NCI-H2227 treated with DMSO at 0.1 percent for 48 hours (cell line): ENCODE results near the gene ADARB2.

Source experiments
- DNase-seq: peaks from one replicate; lab custom pipeline; 2025; lab: John Stamatoyannopoulos, UW

The ADARB2 gene

GRCh38 chr10:1570416-1571051 lies 166.8 kb downstream of the ADARB2 start:
- no peak for DNase-seq

DNA sequence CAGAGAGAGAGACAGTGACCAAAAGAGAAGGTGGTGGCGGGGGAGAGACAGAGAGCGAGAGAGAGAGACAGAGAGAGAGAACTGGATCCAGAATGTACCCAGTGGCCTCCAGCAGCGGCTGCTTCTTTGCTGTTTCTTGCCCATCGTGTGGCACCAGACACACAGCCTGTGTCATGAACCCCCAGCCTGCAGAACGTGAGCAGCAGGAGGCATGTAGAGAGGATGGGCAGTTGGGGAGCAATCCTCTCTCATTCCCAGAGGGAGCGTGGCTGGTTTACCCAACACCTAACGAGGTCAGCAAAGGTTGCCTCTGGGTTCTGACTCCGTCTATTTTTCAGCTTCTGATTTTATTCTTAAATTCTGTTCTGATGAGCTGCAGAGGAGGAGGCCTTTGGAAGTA lies 168.1 kb downstream of the ADARB2 start:
- DNase-seq = no peak

GRCh38 chr10:1567742-1568495 lies 169.4 kb downstream of the ADARB2 start:
- DNase-seq = no peak

GRCh38 chr10:1567152-1567551 lies 170.2 kb downstream of the ADARB2 start:
- no peak for DNase-seq

DNA sequence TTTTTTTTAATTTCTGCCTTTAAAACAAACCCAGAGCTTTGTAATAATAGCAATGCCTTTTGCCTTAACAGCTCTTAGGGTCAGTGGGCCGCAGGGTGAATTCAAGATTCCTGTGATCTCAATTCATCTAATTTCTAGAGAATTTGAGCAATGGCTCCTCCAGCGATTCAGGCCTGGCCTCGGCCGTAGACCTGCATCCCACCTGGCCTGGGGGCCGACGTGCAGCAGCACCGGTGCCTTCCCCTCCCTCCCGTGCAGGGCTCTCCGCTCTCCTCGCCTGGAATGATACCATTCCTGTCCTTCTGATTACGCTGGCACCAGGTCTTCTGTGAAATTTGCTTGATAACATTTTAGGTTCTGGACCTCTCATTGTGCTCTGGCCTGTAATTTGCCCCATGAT lies 172.5 kb downstream of the ADARB2 start:
- DNase-seq = no peak

- no peak for DNase-seq
Observed at GRCh38 chr10:1563028-1563427, 174.3 kb downstream of the ADARB2 start.

GRCh38 chr10:1561731-1562337 lies 175.5 kb downstream of the ADARB2 start:
- no peak for DNase-seq

GRCh38 chr10:1560535-1561192 lies 176.7 kb downstream of the ADARB2 start:
- DNase-seq = no peak

GRCh38 chr10:1559761-1560160 lies 177.6 kb downstream of the ADARB2 start:
- no peak for DNase-seq

- no peak for DNase-seq
Observed at GRCh38 chr10:1559311-1559710, 178.0 kb downstream of the ADARB2 start.

DNA sequence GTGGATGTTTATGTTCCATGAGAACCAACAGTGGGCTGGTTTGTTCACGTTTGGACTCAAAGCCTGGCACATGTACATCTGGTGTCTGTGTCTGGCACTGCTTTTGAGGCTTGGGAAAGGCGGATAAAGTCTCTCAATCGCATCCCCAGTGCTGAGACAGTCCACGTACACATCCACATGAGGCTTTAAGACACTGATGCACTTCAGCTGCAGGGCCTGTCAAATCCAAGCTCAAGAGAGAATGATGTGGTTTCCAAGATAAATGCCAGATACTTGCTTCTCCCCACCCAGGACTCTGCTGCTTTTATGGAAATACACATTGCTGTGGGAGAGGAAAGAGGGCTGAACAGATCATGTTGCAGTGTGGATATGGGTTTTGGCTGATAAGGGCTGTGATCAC lies 178.4 kb downstream of the ADARB2 start:
- DNase-seq = no peak

DNA sequence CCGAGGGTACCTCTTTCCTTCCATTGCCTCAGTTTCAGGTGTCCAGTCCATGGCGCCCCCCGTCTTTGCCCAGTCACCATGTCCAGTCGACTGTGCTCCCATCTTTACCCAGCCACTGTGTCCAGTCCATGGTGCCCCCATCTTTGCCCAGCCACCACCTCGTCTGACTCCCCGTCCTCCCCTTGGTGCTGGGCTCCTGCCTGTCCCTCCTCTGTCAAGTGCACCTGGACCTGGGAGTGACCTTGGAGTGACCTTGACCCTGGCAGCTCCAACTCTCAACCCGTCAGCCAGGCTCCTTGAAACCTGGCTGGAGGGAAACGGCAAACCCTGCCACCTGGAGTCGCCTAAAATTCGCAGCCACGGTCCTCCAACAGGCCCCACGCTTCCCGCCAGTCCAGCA lies 180.2 kb downstream of the ADARB2 start:
- DNase-seq = no peak

- DNase-seq = no peak
Observed at GRCh38 chr10:1556496-1556895, 180.8 kb downstream of the ADARB2 start.

DNA sequence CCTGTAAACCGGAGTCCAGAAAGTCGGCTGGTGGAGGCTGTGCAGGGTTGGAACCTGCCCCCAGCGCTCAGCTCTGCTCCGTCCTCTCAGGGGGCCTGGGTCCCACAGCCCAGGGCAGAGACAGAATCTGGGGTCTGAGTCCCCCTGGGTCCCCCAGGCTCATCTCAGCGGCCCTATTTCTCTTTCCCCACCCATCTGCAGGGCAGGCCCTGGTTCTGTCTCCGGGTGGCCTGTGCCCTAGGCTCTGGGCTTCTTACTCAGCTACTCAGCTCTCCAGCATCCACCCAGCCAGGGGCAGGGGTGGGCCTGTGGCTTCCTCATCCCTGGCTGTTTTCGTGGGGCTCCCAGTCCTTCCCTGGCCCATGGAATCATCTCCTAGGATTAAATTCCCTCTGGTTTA lies 183.4 kb downstream of the ADARB2 start:
- DNase-seq = no peak

DNA sequence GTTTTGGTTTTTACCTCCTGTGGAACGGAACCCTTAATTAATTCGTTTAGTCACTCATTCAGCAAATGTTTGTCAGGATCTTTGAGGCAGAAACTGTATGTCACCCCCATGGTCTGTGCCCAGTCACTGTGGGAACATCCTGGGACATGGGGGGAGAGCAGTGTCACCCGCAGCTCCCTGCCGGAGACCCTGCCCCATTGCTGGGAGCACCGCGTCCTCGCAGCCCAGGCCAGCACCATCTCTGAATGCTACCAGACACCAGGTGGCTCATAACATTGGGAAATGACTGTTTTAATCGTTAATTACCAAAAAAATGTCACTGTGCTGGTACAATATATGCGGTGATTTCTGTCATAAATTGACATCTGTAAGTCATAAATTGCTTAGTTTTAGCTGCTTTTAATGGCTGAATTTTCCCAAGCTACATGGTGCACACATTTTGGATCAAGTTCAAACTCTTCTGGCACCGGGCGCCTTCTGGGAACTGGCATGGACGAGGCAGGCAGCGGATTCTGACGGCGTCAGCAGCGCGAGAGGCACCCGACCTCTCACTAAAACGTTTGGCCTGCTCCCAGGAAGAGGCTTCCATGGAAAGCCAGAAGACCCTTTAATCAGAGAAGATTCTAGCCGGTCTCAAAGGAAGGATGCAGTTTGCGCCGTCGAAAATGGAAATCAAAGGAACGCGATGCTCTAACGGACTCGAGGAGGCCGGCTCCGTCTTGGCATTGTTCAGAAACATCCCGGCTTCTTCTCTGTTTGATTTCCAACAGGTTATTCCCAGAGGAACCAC lies 184.2 kb downstream of the ADARB2 start:
- DNase-seq = no peak

- DNase-seq = no peak
Observed at GRCh38 chr10:1552406-1552805, 184.9 kb downstream of the ADARB2 start.

- no peak for DNase-seq
Observed at GRCh38 chr10:1551636-1552338, 185.5 kb downstream of the ADARB2 start.

DNA sequence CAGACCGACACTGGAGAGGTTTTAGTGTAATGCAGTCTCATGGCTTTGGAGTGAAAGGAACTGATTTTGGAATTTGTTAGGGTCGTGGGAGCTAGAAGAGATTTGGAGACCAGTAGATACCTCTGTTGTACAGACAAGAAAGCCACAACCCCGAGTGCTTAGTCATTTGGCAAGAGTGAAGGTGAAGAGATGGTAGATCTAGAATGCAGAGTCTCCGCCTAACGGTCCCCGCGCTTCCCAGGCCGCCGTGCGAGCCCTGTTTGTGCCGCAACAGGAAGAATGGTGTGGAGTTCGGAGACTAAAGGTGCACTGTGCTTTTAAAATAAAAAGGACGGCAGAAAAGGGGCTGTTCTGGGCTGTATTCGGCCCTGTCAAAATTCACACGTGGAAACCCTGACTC lies 186.7 kb downstream of the ADARB2 start:
- no peak for DNase-seq

DNA sequence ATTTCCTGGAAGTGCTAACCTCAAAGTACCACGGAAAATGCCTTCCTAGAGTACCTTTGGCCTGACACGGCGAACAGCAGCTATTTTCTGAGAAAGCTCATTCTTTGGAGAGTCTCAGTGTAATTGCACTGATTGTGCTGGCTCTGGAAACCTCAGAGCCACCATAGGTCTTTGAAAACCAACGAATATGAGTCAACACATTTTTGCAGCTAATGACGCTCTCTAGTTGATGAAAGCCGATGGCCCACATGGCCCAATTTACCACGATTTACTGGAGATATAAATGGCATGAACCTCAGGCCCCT lies 187.1 kb downstream of the ADARB2 start:
- peak; percentile 2 for DNase-seq

DNA sequence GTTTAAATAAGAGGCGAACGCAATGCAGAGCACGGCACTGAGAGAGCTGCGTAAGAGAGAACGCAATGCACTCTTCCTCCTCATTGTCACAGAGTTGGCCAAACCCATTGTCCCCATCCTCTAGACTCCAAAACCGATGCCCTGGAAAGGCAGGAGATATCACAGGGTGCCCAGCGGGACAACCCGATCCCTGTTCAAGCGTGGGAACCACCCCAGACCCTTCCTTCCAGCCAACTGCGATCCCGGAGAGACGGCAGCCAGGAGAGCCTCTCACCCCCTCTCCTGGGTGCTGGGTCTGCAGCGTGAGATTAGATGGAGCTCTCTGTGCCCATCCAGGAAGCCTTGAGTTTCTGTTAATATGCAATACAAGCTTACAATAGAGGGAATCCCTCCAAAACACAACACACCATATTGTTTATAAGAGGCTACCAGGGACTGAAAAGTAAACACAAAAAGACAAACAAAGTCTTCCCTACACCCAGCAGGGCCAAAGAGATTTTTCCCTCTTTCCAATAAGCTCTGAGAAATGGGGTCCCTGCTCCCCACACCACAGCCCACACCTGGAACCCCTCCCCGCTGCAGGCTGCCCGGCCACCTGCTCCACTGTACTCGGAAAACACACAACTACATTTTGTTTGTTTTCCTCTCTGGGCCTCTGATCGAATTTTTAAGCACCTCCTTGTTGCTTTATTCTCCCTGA lies 187.6 kb downstream of the ADARB2 start:
- DNase-seq = no peak

DNA sequence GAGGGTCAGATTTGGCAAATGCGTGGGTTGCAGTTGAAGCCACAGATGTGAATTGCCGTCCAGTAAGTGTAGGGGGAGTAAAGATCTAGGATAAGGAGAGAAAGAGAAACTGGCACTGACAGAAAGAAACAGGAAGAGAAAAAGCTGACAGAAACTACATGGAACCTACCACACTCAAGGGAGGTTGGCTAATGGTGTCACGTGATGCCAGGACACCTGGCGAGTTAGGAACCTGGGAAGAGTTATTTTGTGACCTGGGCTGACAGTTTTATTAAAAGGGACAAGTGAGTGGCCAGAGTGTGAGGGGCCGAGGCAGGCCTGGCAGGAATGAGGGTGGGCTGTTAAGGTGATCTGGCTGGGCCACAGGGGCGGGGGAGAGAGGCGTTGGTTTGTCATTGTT lies 188.7 kb downstream of the ADARB2 start:
- no peak for DNase-seq
